OCI-LY1 (cell line): ENCODE measurements around the gene LAMC3.

Experiments
- EZH2 ChIP-seq: fragments of 200-600 bp; sonication (generic), shearing (Covaris generic); IDR thresholded peaks from 2 replicates; pipeline ENCODE4 v1.8.0; 2017; ENCODE audit warnings: borderline replicate concordance, mixed run types, mild to moderate bottlenecking, antibody characterized with exemption, low read length, moderate library complexity, mixed read lengths
- TF ChIP-seq, protein P1 (sequence below): fragments of 200-600 bp; sonication (generic), shearing (Covaris generic); IDR thresholded peaks from 2 replicates; pipeline ENCODE4 v1.5.1; 2017; ENCODE audit warnings: mild to moderate bottlenecking, antibody characterized with exemption, low read length, moderate library complexity, mixed read lengths

DNA sequence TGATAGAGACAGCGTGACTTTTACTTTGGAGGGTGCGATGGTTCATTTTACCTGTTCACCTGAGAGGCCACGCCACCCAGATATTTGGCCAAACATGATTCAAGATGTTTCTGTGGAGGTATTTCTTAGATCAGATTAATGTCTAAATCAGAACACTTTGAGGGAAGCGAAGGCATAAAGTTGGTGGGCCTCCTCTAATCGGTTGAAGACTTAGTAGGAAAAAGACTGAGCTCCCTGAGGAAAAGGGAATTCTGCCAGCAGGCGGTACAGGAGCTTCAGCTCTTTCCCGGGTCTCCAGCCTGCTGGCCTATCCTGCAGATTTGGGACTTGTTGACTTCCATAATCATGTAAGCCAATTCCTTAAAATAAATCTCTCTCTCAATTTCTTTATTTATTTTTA lies 7.0 kb upstream of the LAMC3 start:
- TF ChIP-seq, protein P1, sequence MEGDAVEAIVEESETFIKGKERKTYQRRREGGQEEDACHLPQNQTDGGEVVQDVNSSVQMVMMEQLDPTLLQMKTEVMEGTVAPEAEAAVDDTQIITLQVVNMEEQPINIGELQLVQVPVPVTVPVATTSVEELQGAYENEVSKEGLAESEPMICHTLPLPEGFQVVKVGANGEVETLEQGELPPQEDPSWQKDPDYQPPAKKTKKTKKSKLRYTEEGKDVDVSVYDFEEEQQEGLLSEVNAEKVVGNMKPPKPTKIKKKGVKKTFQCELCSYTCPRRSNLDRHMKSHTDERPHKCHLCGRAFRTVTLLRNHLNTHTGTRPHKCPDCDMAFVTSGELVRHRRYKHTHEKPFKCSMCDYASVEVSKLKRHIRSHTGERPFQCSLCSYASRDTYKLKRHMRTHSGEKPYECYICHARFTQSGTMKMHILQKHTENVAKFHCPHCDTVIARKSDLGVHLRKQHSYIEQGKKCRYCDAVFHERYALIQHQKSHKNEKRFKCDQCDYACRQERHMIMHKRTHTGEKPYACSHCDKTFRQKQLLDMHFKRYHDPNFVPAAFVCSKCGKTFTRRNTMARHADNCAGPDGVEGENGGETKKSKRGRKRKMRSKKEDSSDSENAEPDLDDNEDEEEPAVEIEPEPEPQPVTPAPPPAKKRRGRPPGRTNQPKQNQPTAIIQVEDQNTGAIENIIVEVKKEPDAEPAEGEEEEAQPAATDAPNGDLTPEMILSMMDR: no peak
- TF ChIP-seq EZH2: no peak
